GM19463 (cell line): ENCODE measurements around the gene UFL1.

ENCODE experiments used
- ATAC-seq: cut with Tn5 transposase; IDR thresholded peaks from one replicate; pipeline ENCODE4 v1.9.1; 2021; ENCODE audit warnings: mild to moderate bottlenecking, moderate library complexity; ENCODE audit not compliant: unreplicated experiment

Gene UFL1

DNA sequence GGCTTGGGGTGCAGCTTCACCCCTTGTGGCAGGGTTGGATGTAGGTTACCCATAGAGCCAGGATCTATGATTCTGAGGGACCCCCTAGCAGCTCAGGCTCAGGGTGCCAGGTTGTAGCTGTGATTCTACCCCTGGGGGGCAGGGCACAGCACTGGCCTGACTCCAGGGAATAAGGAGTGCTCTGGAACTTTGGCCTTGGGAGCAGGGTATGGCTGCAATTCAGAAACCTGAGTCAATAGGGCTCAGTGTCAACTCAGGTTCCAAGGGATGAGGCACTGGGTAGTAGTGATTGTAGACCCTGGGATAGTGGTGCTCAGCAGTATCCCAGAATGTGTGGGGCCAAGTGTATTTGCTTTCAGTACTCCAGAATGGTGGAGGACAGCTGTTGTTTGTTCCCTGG is 49.9 kb downstream of the UFL1 start:
- no peak for ATAC-seq

- no peak for ATAC-seq
These were observed 53.8 kb downstream of the UFL1 start for GRCh38 chr6:96575359-96575758.

GRCh38 chr6:96576221-96576620 is 54.6 kb downstream of the UFL1 start:
- ATAC-seq, result no peak

DNA sequence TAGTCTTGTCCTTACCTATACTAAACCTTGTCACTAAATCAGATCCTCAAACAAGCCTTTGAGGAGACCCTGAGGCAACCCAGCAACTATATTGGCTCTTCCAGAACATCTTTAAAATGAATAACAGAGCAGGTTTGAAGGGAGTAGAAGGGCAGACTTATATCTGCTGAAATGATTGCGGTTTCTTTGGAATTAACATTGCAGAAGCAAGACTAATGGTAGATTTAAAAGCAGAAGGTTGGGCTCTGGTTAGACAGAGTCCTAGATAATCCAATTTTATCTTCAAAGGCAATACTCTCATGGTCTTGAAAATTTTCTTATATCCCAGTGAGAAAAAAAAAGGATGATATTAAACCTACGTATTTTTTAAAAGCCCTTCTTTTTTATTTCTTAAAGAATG is 60.4 kb downstream of the UFL1 start:
- ATAC-seq, result no peak

DNA sequence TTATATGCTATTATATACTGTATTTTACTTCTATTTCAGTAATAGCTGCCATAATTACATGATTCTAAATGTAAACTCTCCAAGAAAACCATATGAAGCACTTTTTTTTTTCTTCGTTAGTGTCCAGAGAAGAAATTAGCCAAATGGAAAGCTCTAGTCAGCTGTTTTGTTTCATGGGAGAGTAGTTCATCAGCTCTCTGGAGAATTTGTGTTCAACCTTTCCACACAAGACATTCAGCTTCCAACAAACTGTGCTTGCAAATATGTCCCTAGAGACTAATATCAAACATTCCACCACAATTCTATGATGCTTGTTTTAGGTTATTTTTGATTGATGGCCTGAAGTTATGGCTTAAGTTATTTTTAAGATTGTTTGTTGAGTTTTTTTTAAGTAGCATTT is 60.8 kb downstream of the UFL1 start:
- no peak for ATAC-seq

GRCh38 chr6:96604420-96604819 is 82.8 kb downstream of the UFL1 start:
- ATAC-seq, result peak; percentile 78
